WERI-Rb-1 (cell line): Measurements from ENCODE around the gene ZNF236.

Experiments used
- DNase-seq: peaks from one replicate; pipeline ENCODE4 v3.0.0-alpha.2; 2020
- H3K27ac ChIP-seq: fragments of 250-450 bp; sonication (Bioruptor Pico); 2 replicates; pipeline ENCODE4 v1.5.1; 2020; ENCODE audit warnings: mild to moderate bottlenecking, moderate library complexity
- H3K27me3 ChIP-seq: fragments of 250-450 bp; sonication (Bioruptor Pico); 2 replicates; pipeline ENCODE4 v1.5.1; 2021; ENCODE audit warnings: mild to moderate bottlenecking, low read depth, moderate library complexity; ENCODE audit not compliant: insufficient read depth, severe bottlenecking
- H3K36me3 ChIP-seq: fragments of 250-450 bp; sonication (Bioruptor Pico); 2 replicates; pipeline ENCODE4 v1.5.1; 2020; ENCODE audit warnings: mild to moderate bottlenecking, moderate library complexity
- H3K4me3 ChIP-seq: 2 replicates; pipeline ENCODE4 v1.5.1; 2011; ENCODE audit warnings: low read depth, mild to moderate bottlenecking, control low read depth, low read length
- H3K9me3 ChIP-seq: fragments of 250-450 bp; sonication (Bioruptor Pico); 2 replicates; pipeline ENCODE4 v1.5.1; 2021; ENCODE audit warnings: mild to moderate bottlenecking, moderate library complexity; ENCODE audit not compliant: severe bottlenecking
- TF ChIP-seq, protein P1 (sequence below): IDR thresholded peaks from 2 replicates; pipeline ENCODE4 v1.5.1; 2011; ENCODE audit warnings: low read depth, mild to moderate bottlenecking, control low read depth, inconsistent platforms, low read length

The ZNF236 gene

DNA sequence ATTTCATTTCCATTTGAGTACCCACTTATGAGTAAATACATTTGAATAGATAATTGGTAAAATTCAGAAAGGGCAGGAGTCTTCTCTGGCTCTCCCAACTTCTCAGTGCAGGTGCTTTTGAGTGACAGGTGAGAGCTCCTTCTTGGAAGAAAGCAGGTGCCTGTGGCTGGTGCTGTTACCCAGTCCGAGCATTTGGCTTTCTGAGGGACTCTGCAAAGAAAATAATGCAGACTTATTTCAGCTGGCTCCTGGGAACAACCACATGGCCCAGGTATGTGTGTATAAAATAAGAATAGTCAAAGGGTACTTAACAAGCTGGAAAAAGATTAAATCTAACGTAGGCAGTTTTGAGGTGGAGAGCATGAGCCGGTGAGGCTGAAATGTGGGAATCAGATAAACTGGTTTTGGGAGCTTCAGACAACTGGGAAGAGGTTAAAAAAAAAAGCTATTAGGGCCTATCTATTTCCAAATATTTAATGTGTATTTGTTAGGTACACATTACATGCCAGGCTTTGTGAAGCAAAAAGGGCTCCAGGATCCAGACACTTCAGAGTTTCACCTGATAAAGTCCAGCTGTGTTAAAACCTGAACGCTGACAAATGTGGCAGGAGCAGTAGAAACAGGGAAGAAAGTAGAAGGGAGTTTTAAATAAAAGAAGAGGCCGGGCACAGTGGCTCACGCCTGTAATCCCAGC, 20.6 kb downstream of the ZNF236 start:
- Histone ChIP-seq H3K4me3 (no peak overlapping the region), H3K36me3 (no peaks in the 10 kb centered on the region; the same call in 1 of the 2 replicates), H3K9me3 (no peaks in the 10 kb centered on the region), H3K27ac (no peak overlapping the region), H3K27me3 (no peaks in the 10 kb centered on the region)
- TF ChIP-seq, protein P1, sequence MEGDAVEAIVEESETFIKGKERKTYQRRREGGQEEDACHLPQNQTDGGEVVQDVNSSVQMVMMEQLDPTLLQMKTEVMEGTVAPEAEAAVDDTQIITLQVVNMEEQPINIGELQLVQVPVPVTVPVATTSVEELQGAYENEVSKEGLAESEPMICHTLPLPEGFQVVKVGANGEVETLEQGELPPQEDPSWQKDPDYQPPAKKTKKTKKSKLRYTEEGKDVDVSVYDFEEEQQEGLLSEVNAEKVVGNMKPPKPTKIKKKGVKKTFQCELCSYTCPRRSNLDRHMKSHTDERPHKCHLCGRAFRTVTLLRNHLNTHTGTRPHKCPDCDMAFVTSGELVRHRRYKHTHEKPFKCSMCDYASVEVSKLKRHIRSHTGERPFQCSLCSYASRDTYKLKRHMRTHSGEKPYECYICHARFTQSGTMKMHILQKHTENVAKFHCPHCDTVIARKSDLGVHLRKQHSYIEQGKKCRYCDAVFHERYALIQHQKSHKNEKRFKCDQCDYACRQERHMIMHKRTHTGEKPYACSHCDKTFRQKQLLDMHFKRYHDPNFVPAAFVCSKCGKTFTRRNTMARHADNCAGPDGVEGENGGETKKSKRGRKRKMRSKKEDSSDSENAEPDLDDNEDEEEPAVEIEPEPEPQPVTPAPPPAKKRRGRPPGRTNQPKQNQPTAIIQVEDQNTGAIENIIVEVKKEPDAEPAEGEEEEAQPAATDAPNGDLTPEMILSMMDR, result no peak
- DNase-seq, result no peak

DNA sequence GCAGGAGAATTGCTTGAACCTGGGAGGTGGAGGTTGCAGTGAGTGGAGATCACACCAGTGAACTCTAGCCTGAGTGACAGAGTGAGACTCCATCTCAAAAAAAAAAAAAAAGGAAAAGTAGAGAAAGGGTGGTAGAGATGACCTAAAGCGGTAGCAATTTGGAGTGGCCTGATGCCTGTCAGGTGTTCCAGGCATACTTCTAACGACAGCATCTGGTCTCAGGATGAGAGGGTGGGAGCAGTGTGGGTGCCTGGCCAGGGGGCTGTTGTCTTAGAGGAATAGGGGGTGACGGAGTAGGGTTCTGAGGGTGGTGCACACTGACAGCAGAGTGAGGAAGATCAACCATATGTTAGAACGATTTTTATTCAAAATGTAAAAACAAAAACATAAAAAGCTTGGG, 21.8 kb downstream of the ZNF236 start:
- H3K27me3 ChIP-seq, result no peaks in the 10 kb centered on the region
- H3K36me3 ChIP-seq, result no peaks in the 10 kb centered on the region; the same call in 1 of the 2 replicates
- H3K4me3 ChIP-seq, result no peak overlapping the region
- H3K27ac ChIP-seq, result no peak overlapping the region
- TF ChIP-seq, protein P1, result no peak
- H3K9me3 ChIP-seq, result no peaks in the 10 kb centered on the region
- no peak for DNase-seq

DNA sequence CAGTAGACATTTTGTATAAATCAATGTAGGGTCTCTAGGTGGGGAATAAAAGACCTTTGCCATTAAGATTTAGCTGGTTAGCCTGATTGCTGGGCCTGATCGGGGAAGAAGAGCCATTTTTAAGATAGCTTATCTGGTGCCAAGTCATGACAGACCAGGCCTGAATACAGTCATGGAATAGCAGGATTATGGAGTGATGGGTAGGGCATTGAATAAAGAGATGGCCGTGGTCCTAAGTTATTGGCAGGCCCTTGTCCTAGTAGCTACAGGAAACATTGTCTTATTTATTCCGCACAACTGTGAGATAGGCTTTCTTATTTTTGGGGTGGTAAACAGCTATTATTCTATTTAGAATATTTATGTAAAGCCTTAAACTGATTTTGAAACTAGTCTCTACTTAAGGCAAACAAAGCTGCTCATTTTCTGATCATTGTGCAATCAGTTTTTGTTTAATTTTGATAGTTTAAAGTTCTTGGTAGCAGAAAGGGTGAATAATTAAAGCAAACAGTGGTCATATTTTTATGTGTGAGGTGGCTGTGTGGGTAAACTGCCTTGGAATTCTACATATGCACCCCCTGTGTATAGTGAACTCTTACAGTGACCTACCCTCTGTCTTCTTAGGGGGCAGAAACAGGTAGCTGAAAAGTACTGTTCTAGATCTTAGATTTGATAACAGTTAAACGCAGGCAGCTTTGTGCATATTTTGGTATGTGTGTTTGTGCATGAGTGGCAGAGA, 22.6 kb downstream of the ZNF236 start:
- no peaks in the 10 kb centered on the region for H3K9me3 ChIP-seq
- no peak for DNase-seq
- TF ChIP-seq, protein P1, result no peak
- no peak overlapping the region for H3K27ac ChIP-seq
- H3K4me3 ChIP-seq, result no peak overlapping the region
- no peaks in the 10 kb centered on the region for H3K36me3 ChIP-seq
- H3K27me3 ChIP-seq, result no peaks in the 10 kb centered on the region

DNA sequence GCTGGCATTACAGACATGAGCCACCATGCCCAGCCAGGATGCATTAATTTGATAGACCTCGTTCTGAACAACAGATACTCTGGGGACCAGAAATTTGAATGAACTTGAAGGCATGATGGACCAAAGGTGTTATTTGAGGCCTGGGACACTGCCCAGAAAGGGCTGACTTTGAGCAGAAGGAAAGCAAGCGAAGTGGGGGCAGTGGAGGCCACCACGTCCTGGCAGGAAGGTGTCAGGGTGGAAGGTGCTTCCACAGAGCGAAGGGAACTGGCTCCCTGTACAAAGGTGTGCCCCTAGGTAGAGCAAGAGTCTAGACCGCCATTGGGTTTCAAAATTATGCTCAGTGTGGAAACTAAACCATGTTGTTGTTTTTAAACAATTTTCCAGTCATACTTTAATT, 23.9 kb downstream of the ZNF236 start:
- Histone ChIP-seq H3K4me3 (no peak overlapping the region), H3K27me3 (no peaks in the 10 kb centered on the region), H3K9me3 (no peaks in the 10 kb centered on the region), H3K36me3 (no peaks in the 10 kb centered on the region), H3K27ac (no peak overlapping the region)
- no peak for DNase-seq
- TF ChIP-seq, protein P1, result no peak

DNA sequence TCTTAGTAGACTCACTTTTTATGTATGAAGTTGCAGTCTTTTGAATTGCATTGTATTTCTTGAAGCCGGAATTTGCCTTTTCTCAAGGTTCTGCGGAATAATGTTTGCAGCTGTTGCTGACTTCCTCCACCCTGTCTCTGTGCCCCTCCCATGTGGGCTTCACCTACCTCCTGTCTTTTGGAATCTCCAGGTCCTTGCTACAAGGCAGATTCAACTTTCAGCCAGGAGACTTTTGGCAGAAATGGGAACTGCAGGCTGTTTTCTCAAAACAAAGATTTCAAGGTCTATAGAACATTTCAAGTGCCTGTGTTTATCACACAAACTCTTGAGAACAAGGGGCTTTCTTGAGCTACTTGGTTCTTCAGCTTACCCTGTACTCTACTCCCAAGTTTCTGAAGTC, 25.6 kb downstream of the ZNF236 start:
- no peaks in the 10 kb centered on the region for H3K27me3 ChIP-seq
- H3K9me3 ChIP-seq, result no peaks in the 10 kb centered on the region
- DNase-seq, result no peak
- TF ChIP-seq, protein P1, result no peak
- no peak overlapping the region for H3K27ac ChIP-seq
- no peak overlapping the region for H3K4me3 ChIP-seq
- peaks cover 10% of the 10 kb centered on the region for H3K36me3 ChIP-seq
